ENCODE data around the gene KCTD6.
A peak's percentile ranks its signal among the peaks of the same experiment; 100 is the strongest.

KCTD6 gene

DNA sequence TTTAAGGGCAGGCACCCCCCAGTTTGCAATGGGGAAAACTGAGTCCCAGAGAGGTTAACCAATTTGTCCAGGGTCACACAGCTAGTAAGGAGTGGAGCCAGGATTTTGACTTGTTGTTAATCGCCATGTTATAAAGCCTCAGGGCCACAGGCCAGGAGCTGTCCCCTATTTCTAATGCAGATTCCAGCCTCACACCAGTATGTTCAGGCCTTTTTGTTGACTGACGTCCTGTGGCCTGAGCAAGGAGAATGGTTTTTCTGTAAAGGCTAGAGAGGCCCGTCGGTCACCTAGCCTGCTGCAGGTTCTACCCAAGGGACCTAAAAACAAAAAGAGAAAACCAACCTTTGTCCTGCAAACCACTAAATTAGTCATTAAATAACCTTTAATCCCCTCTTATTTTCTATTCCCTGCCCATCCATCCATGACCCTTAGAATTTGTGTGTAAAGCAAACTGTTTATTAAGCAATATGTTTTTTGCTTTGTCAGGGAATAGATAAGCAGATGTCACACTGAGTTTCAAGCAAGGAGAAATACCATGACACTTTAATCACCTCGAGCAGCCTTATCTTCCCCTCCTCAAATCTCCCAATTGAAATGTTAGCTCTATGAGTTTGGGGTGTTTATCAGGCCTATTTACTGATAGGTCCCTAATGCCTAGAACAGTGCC lies 31.0 kb downstream of the KCTD6 start:
- TF ChIP-seq POLR2AphosphoS5 (IDR thresholded peaks at IDR 0.05; ENCODE audit: low read depth, low read length) (no peak), FOXP2 (optimal IDR thresholded peaks at IDR 0.05; ENCODE audit: borderline replicate concordance, extremely low read depth, extremely low read length, insufficient read depth) (no peak), TAF1 (IDR thresholded peaks at IDR 0.05; ENCODE audit: borderline replicate concordance, insufficient read depth, low read length) (no peak), SIN3A (IDR thresholded peaks at IDR 0.05; ENCODE audit: borderline replicate concordance, insufficient read depth, low read length) (no peak)
- TF ChIP-seq, protein P1, sequence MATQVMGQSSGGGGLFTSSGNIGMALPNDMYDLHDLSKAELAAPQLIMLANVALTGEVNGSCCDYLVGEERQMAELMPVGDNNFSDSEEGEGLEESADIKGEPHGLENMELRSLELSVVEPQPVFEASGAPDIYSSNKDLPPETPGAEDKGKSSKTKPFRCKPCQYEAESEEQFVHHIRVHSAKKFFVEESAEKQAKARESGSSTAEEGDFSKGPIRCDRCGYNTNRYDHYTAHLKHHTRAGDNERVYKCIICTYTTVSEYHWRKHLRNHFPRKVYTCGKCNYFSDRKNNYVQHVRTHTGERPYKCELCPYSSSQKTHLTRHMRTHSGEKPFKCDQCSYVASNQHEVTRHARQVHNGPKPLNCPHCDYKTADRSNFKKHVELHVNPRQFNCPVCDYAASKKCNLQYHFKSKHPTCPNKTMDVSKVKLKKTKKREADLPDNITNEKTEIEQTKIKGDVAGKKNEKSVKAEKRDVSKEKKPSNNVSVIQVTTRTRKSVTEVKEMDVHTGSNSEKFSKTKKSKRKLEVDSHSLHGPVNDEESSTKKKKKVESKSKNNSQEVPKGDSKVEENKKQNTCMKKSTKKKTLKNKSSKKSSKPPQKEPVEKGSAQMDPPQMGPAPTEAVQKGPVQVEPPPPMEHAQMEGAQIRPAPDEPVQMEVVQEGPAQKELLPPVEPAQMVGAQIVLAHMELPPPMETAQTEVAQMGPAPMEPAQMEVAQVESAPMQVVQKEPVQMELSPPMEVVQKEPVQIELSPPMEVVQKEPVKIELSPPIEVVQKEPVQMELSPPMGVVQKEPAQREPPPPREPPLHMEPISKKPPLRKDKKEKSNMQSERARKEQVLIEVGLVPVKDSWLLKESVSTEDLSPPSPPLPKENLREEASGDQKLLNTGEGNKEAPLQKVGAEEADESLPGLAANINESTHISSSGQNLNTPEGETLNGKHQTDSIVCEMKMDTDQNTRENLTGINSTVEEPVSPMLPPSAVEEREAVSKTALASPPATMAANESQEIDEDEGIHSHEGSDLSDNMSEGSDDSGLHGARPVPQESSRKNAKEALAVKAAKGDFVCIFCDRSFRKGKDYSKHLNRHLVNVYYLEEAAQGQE (IDR thresholded peaks at IDR 0.05; ENCODE audit: insufficient read depth in 1 of 2, low read depth in 2 of 2, low read length in 2 of 2), result no peak

DNA sequence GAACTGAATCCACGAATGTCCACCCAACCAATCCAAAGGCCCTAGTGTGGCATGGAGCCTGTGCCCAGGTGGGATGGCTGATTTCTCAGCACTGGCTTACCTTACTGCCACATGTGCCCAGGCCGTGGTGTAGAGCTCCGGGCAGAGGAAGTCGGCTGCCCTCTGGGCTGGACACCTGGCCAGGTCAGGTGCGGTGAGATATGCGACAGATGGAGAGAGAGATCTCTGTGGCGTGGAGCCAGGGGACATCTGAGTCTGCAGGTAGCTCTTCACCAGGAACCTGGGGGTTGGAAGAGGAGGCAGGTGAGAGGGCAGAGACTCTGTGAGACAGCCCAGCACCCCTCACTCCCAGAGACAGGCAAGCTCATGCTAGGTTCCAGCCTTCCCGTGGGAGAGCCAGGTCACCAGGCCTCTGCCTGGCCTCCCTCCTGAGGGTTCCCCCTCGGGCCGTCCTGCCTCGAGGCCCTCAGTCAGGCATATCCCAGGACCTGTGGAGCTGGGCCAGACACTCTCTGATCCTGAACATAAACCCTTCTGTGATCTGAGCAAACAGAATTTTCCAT lies 32.5 kb downstream of the KCTD6 start:
- no peak for TF ChIP-seq POLR2AphosphoS5 (IDR thresholded peaks at IDR 0.05; ENCODE audit: low read depth, low read length)
- TF ChIP-seq, protein P1 (IDR thresholded peaks at IDR 0.05; ENCODE audit: insufficient read depth in 1 of 2, low read depth in 2 of 2, low read length in 2 of 2), result no peak
- TF ChIP-seq SIN3A (IDR thresholded peaks at IDR 0.05; ENCODE audit: borderline replicate concordance, insufficient read depth, low read length), result no peak
- TF ChIP-seq TAF1 (IDR thresholded peaks at IDR 0.05; ENCODE audit: borderline replicate concordance, insufficient read depth, low read length), result no peak
- TF ChIP-seq FOXP2 (optimal IDR thresholded peaks at IDR 0.05; ENCODE audit: borderline replicate concordance, extremely low read depth, extremely low read length, insufficient read depth), result no peak

DNA sequence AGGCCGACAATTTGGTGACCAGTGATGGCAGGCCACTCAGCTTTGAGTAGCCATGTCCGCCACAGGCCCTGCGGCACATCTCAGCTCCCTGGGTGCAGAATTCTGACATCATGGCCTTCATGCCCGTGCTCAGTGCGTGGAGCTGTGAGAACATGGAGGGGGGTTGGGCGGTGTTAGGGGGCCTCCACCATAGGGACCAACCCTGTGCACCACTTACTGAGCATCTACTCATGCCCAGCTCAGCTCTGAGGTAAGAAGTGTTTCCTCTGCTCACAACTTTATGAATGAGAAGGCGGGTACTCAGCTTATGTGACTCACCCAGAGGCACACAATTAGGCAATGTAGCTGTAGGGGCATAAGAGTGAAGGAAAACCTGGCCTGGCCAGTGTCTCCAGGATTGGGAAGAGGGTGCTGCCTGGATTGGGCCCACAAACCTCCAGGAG lies 34.6 kb downstream of the KCTD6 start:
- TF ChIP-seq POLR2AphosphoS5 (IDR thresholded peaks at IDR 0.05; ENCODE audit: low read depth, low read length) (peak; percentile 76), TAF1 (IDR thresholded peaks at IDR 0.05; ENCODE audit: borderline replicate concordance, insufficient read depth, low read length) (peak; percentile 74; the same call in 1 of the 2 replicates), FOXP2 (optimal IDR thresholded peaks at IDR 0.05; ENCODE audit: borderline replicate concordance, extremely low read depth, extremely low read length, insufficient read depth) (no peak), SIN3A (IDR thresholded peaks at IDR 0.05; ENCODE audit: borderline replicate concordance, insufficient read depth, low read length) (peak; percentile 91; the same call in 1 of the 2 replicates)
- TF ChIP-seq, protein P1 (IDR thresholded peaks at IDR 0.05; ENCODE audit: insufficient read depth in 1 of 2, low read depth in 2 of 2, low read length in 2 of 2), result no peak; a peak in 2 of 4 replicates

DNA sequence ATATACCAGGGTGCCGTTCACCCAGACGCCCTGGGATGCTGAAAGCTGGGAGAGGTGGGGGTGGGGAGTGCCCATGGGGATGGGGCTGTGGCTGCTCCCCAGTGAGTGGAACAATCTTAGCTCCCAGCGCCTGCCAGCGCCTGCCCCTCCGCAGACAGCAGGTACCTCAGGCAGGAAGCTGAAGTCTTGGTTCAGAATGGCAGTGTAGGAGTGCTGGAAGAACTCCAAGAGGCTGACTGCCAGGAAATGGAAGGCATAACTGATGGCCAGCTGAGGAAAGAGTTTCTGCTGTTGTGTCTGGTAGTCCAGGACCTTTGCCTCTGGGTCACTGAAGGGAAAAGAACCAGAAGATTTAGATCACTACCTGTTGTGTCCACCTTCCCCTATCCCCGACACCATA lies 36.7 kb downstream of the KCTD6 start:
- TF ChIP-seq, protein P1 (IDR thresholded peaks at IDR 0.05; ENCODE audit: insufficient read depth in 1 of 2, low read depth in 2 of 2, low read length in 2 of 2), result no peak
- no peak for TF ChIP-seq TAF1 (IDR thresholded peaks at IDR 0.05; ENCODE audit: borderline replicate concordance, insufficient read depth, low read length)
- TF ChIP-seq POLR2AphosphoS5 (IDR thresholded peaks at IDR 0.05; ENCODE audit: low read depth, low read length), result no peak
- TF ChIP-seq SIN3A (IDR thresholded peaks at IDR 0.05; ENCODE audit: borderline replicate concordance, insufficient read depth, low read length), result no peak
- no peak for TF ChIP-seq FOXP2 (optimal IDR thresholded peaks at IDR 0.05; ENCODE audit: borderline replicate concordance, extremely low read depth, extremely low read length, insufficient read depth)
